Lung (tissue), 12 donors: ENCODE measurements around the gene WDR44. TPM values are rescaled to one million over a fixed set of nuclear protein-coding genes. Genes with fewer than 3 reads are reported as not detected.

Experiments
- ATAC-seq: fragments of 200-7000 bp; cut with Tn5 transposase; one replicate; pipeline ENCODE4 v1.9.1; 2020; ENCODE audit warnings: moderate number of reproducible peaks; ENCODE audit not compliant: insufficient read depth, low FRiP score
- DNase-seq, 3 donors: peaks; one replicate each; pipeline ENCODE4 v3.0.0-alpha.2; 2013 to 2017
- H3K27ac ChIP-seq, 2 donors: one replicate each; pipeline ENCODE4 v1.5.1; 2013; ENCODE audit warnings: mild to moderate bottlenecking in 2 of 2, moderate library complexity in 2 of 2, control low read depth in 1 of 2, inconsistent platforms in 1 of 2, low read depth in 1 of 2, low read length in 1 of 2
- H3K27me3 ChIP-seq, 3 donors: one replicate each; pipeline ENCODE4 v1.5.1; 2013; ENCODE audit warnings: low read length in 2 of 3; ENCODE audit not compliant: control insufficient read depth in 3 of 3, insufficient read depth in 3 of 3
- H3K36me3 ChIP-seq, 4 donors: one replicate each; pipeline ENCODE4 v1.5.1; 2013; ENCODE audit warnings: low read length in 4 of 4, mild to moderate bottlenecking in 1 of 4, moderate library complexity in 1 of 4; ENCODE audit not compliant: control insufficient read depth in 4 of 4, insufficient read depth in 4 of 4
- H3K4me1 ChIP-seq, 5 donors: one replicate each; pipeline ENCODE4 v1.5.1; 2013; ENCODE audit warnings: low read length in 5 of 5, mild to moderate bottlenecking in 2 of 5, moderate library complexity in 1 of 5; ENCODE audit not compliant: control insufficient read depth in 5 of 5, insufficient read depth in 5 of 5
- H3K4me3 ChIP-seq: one replicate; pipeline ENCODE4 v1.5.1; 2013; ENCODE audit warnings: mild to moderate bottlenecking, control low read depth, moderate library complexity
- H3K9ac ChIP-seq, 2 donors: one replicate each; pipeline ENCODE4 v1.5.1; 2013; ENCODE audit warnings: low read length in 2 of 2, control low read depth in 1 of 2; ENCODE audit not compliant: insufficient read depth in 1 of 2
- H3K9me3 ChIP-seq, 4 donors: one replicate each; pipeline ENCODE4 v1.5.1; 2013; ENCODE audit warnings: low read length in 3 of 4, mild to moderate bottlenecking in 1 of 4, moderate library complexity in 1 of 4; ENCODE audit not compliant: control insufficient read depth in 4 of 4, insufficient read depth in 3 of 4
- WGBS, 2 donors: extraction: QIAGEN DNeasy Blood & Tissue Kit; methylation state at CpG; one replicate each; pipeline ENCODE4 v1.1.7; 2013; 5-methylcytosine and 5-hydroxymethylcytosine counted together
- polyA plus RNA-seq, 2 donors: library from polyadenylated mRNA; stranded (reverse); fragments of 200-250 nt; gene quantifications; one replicate each; pipeline ENCODE4 v1.2.1, GENCODE V29; 2013
- total RNA-seq, 2 donors: library from RNA; depleted of rRNA in 1 of 2; stranded (reverse); fragments of >200 nt in 1 of 2; gene quantifications; one replicate each; pipeline ENCODE4 v1.2.1, GENCODE V29; 2014 to 2021
- TF ChIP-seq, protein P1 (sequence below): IDR thresholded peaks from 2 replicates; pipeline ENCODE4 v1.5.1; 2012; ENCODE audit warnings: mild to moderate bottlenecking; ENCODE audit errors: control extremely low read depth, extremely low read depth
- donor health status: control.
- donor health status: control.
- donor health status: Bipolar disorder and iron deficiency.
- donor health status: healthy.
- donor health status: DM: yes; HTN: yes; CAD: no.

The WDR44 gene
- total and polyA plus RNA-seq, 4 donors, result 3.0 to 15.8 (median 10.2) TPM

DNA sequence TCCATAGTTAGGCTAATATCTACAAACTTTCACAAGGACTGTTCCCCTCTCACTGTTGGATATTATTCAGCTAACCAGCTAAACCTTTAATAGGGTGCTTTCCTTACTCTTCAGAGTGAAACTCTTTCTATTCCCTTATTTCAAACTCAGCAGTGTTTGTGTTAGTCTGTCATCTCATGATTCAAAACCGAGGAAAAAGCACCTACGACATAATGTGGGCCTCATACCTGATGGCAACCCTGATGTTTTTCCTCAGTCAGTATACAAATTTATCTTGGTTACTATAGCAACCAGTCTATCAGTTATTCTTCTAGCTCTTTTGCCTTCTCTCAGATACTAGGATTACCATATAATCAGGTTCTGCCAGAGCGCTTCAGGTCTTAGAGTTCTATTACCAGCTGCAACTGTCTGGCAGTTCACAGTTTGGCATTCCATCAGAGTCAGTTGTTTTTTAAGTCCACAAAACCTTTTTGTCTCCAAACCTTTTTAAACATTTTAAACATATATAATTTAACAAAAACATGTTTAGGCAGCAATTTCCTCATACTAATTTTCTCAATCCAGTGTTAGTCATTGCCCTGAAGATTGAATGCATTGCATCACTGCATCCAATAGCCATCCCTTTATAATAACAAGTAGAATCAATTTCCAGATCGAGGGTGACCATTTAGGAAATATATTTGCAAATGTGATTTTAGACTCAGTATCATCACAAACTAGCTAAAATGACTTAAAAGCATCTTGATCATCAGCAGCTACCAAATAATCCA lies 7.4 kb downstream of the WDR44 start:
- Histone ChIP-seq H3K27ac (no peak overlapping the region), H3K4me1 (peaks cover 0 to 14% (median 0%) of the 10 kb centered on the region in 5 donors), H3K9ac (no peak overlapping the region), H3K4me3 (no peak overlapping the region), H3K36me3 (no peaks in the 10 kb centered on the region), H3K9me3 (peaks cover 0 to 2% (median 0%) of the 10 kb centered on the region in 4 donors), H3K27me3 (no peaks in the 10 kb centered on the region)
- ATAC-seq (no peak), DNase-seq (no peak)
- TF ChIP-seq, protein P1, sequence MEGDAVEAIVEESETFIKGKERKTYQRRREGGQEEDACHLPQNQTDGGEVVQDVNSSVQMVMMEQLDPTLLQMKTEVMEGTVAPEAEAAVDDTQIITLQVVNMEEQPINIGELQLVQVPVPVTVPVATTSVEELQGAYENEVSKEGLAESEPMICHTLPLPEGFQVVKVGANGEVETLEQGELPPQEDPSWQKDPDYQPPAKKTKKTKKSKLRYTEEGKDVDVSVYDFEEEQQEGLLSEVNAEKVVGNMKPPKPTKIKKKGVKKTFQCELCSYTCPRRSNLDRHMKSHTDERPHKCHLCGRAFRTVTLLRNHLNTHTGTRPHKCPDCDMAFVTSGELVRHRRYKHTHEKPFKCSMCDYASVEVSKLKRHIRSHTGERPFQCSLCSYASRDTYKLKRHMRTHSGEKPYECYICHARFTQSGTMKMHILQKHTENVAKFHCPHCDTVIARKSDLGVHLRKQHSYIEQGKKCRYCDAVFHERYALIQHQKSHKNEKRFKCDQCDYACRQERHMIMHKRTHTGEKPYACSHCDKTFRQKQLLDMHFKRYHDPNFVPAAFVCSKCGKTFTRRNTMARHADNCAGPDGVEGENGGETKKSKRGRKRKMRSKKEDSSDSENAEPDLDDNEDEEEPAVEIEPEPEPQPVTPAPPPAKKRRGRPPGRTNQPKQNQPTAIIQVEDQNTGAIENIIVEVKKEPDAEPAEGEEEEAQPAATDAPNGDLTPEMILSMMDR, result no peak
- 66 to 81% methylated on average over 4 of the region's 4 CpGs for WGBS, 2 donors

DNA sequence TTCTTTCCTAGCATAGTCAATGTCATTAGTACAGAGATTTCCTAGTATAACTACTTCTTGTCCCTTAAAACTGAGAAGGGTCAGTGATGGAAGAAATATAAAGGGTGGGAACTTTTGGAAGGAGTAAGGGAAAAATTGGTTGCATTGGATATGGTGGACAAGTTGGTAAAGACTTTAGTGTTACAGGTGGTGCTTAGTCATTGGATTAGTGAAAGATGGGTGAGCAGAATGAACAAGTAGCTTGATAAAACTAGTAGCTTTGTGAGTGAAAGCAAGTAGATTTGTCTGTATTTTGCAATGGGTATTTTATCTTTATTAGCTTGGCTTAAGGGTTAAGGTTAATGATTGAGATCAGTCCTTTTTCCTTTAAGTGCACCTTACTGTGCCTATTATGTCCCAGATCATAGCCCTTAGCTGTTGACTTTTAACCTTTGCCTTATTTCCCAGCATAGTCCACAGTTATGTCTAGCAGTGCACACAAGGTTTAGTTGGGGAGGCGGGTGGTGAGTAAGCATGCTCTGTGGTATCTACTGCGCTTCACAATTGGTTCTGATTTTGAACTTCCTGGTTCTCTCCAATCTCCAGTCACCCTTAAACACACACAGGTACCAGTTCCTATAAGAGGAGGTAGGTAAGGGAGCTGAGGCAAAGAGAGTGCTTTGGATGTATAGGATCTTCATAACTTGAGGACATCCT lies 9.5 kb downstream of the WDR44 start:
- Histone ChIP-seq H3K9me3 (peaks cover 0 to 2% (median 0%) of the 10 kb centered on the region in 4 donors), H3K27me3 (no peaks in the 10 kb centered on the region), H3K36me3 (no peaks in the 10 kb centered on the region), H3K4me1 (peaks cover 0 to 14% (median 0%) of the 10 kb centered on the region in 5 donors), H3K4me3 (no peak overlapping the region), H3K27ac (no peak overlapping the region), H3K9ac (no peak overlapping the region)
- WGBS, 2 donors, result 85 to 100% methylated on average over 2 of the region's 2 CpGs
- DNase-seq (no peak), ATAC-seq (no peak)
- TF ChIP-seq, protein P1, result no peak

DNA sequence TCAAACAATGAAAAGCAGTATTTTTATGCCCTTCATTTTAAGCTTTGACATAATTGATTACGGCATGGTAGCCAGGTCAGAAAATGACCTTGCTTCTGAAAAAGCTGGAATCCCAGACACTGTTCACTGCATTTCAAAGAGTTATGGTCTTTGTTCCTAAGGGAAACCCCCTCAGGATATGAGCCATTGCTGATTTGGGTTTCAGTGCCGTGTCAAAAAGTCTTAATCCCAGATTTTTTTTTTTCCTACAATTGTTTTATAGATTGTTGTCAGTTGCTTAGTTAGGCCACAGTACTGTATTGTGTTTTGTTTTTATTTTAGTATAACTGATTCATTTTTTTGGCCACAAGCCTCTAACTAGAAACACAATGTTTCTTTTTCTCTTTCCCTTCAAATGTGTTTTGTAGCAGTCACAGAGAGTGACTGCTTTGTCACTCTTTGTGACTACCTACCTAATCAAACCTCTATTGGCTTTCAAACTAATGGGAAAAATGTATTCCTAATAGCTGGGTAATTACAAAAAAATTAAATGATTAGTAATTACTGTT lies 10.3 kb downstream of the WDR44 start:
- no peak overlapping the region for H3K27ac ChIP-seq
- TF ChIP-seq, protein P1, result no peak
- no peak overlapping the region for H3K4me3 ChIP-seq
- no peaks in the 10 kb centered on the region for H3K27me3 ChIP-seq
- peaks cover 0 to 2% (median 0%) of the 10 kb centered on the region in 4 donors for H3K9me3 ChIP-seq
- 41 to 69% methylated on average over 2 of the region's 2 CpGs for WGBS, 2 donors
- DNase-seq, result no peak
- H3K36me3 ChIP-seq, result no peaks in the 10 kb centered on the region
- peaks cover 0 to 9% (median 0%) of the 10 kb centered on the region in 5 donors for H3K4me1 ChIP-seq
- H3K9ac ChIP-seq, result no peak overlapping the region
- ATAC-seq, result no peak
